NCI-H2171 treated with DMSO at 0.1 percent for 48 hours (cell line): Measurements from ENCODE around the gene ADAMTSL5.
"Not testable (repeated sequence)": the region's sequence is repeated elsewhere in the genome, so short reads cannot be mapped to it uniquely, and the experiment has no call there.

ENCODE experiments used
- DNase-seq: peaks from one replicate; lab custom pipeline; 2025; lab: John Stamatoyannopoulos, UW

The ADAMTSL5 gene

DNA sequence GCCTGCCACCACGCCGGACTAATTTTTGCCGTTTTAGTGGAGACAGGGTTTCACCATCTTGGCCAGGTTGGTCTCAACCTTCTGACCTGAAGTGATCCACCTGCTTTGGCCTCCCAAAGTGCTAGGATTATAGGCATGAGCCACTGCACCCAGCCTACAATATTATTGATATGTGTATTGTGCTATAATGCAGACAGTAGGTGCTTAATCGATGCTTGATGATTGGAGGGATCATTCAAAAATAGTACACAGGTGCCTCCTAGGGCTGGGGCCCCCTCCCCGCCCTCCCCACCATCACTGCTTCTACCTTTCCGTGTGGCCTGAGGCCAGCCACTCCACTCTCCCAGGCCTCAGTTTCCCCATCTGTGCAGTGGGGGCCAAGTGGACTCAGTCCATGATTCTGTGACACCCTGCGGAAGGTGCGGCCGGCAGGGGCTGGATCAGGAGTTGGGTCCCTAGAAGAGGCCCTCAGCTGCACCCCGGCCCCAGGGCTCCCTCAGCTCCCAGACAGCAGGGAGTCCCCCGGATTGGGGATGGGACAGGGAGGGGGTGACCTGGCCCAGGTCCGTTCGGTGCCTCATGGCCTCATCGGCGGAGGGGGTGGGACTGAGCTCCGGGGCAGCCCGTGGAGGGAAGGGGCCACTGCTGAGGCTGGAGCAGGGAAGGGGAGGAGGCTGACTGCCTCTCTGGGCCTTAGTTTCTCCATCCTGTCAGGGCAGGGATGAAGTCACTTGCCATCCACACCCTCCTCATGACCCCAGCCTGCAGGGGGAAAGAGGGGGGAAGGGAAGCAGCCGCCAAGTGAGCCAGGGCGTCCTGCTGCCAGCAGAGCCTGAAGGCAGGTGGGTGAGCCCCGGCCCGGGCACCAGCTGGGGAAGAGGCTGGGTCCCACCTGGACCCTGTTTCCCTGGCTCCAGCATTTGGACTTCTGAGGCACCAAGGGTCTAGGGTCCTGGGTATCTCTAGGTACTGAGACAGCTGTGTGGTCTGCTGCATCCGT lies 1.2 kb downstream of the ADAMTSL5 start:
- no peak for DNase-seq

DNA sequence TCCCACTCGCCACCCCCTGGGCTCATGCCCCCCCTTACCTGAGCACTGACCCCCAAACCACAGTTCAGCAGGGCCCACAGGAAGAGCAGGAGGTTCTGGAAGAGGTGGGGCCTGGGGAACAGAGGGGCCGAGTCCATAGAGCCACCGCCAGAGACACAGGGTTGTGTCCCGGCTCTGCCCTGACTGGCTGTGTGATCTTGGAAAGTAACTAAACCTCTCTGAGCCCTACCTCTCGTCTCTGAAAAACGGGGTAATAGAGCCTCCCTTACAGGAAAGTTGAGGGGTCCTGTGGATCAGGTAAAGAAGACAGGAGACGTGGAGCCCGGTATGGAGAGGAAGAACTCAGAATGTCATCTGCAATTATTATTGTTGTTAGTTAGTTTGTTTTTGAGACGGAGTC lies 2.0 kb downstream of the ADAMTSL5 start:
- DNase-seq = no peak

DNA sequence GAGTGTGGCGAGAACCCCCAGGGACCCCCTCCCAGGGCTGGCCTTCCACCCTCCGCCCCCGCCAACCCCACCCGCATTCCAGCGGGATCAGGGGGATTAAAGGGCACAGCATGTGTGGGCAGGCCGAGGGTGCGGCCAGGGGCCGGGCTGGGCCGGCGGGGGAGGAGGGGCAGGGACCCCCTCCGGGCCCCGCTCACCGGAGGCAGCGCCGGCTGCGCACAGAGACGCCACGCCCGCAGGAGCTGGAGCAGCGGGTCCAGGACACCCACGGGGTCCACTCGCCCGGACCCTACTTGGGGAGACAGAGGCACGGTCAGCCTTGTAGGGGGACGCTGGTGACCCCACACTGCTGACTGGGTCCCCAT lies 2.4 kb downstream of the ADAMTSL5 start:
- DNase-seq = no peak

DNA sequence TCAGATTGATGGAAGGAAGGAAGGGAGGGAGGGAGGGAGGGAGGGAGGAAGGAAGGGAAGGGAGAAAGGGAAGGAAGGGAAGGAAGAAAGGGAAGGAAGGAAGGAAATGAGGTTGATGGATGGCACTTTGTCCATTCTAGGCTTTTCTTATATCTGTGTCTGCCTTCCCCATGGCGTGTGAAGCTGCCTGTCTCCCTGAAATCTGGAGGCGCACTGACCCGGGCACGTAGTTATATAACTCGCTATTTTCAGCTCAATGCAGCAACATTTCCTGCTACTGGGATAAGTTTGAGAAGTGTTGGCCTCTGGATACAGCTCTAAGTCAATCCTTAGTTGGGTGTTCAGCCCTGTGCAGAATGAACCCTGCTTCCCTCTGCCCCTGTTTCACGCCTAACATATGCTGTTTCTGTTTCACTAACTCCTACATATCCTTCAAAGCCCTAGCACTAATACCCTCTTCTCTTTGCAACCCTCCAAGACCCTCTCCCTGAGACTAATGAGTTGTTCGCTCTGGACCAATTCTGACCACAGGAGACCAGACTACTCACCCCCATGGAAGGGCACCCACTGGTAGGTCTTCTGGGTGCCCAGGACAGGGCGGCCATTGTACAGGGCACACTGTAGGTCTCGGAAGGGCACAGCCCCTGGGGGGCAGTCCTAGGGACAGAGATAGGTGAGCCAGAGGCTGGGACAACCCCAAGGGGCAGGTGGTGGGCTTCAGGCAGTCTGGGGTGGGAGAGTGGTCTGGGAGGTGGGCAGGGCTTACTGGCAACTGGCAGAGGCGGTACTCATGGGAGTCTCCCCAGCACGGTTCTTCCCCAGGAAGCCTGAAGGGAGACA lies 3.0 kb downstream of the ADAMTSL5 start:
- DNase-seq = no peak

DNA sequence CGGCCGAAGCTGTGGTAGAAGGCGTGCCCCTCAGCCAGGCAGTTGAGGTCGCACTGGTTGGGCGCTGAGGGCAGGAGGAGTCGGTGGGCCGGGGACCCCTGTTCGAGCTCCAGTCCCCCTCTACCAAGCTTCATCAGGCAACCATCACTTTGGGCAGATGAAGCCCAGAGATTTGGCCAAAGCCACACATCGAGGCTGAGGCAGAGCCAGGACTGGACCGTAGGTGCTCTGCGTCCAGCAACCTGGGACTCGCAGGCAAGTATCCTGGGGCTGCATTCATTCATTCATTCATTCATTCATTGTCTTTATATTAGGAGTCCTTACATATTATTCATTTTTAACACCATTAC lies 4.3 kb downstream of the ADAMTSL5 start:
- no peak for DNase-seq

DNA sequence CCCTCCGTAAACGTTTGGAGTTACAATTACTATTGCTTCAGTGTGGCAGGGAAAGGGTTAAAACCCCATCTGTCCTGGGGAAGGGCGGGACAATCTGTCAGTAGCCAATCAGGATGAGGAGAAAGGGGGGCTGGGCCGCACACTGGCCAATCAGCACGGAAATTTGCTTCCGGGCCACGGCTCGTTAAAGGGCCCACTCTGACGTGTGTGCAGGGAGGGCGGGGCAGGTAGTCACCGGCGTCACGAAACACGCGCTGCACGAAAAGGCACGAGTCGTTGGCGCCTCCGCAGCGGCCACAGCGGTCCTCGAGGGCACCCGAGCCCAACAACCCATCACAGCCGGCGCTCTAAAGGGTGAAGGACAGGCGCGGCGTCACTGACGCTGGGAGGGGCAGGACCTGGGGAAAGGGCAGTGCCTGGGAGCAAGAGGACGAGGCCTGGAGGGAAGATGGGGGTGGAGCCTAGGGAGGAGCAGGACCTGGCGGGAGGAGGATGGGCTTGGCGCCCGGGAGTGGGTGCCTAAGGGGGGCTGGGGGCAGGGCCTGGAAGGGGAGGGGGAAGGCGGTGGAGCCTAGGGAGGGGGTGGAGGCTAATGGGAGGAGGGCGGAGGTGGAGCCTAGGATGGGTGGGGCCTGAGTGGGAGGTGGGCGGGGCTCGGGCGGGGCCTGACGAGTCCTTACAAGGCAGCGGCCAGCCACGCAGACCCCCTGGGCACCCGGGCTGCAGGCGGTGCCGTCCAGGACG lies 4.9 kb downstream of the ADAMTSL5 start:
- peak; percentile 93 for DNase-seq

DNA sequence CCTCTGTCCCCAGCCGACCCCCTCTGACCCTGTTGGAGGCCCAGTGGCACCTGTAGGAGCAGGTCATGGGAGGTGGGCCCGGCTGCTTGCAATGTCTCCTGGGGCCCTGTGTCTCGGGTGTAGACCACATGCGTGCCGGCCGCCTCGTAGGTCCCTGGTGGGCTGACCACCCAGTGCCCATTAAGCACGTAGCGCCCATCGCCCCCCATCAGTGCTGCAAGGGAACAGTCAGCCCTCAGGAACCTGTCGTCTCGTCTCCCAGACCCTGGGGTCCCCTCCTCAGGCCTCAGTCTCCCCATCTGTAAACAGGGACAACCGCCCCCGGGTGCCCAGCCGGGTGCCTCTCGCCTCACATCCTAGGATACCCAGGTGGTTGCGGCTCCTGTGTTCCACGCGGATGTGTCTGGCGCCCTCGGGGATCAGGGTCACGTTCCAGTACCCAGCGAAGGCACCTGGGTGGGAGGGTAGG lies 5.6 kb downstream of the ADAMTSL5 start:
- no peak for DNase-seq

DNA sequence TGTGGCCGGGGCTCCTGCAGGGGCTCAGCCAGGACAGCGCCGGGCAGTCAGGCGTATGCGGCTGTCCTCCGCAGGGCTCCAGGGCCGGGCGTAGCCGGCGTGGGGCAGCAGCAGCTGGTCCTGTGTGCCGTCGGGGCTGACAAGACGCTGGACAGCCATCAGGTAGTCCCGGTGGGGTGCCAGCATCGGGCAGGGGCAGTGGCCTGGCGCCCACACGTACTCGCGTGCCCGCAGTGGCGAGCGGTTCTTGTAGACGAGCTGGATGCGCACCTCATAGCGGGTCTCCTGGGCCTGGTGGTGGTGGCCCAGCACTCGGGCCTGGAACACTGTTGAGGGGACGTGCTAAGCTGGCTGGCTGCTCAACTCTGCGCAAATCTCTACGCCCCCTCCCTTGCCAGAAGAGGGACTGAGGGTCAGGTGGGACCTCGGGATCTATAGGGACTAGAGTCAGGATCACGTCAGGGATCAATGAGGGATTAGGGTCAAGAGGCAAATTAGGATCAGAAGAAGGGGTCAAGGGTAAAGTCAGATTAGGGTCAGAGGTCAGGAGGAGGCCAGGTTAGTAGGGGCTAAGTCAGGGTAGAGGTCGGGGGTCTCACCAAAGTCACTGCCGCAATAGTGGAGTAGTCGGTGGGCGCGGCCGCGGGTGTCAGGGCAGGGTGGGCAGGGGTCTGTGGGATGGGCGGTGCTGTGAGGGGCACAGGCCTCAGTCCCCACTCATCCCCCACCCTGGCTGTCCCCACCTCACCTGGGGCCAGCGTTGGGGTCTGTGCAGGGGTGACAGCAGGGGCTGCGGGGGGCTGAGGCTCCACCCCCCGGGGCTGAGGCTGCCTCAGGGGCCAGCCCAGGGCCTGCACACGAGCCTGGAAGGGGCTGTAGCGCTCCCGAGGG lies 6.6 kb downstream of the ADAMTSL5 start:
- DNase-seq = no peak

DNA sequence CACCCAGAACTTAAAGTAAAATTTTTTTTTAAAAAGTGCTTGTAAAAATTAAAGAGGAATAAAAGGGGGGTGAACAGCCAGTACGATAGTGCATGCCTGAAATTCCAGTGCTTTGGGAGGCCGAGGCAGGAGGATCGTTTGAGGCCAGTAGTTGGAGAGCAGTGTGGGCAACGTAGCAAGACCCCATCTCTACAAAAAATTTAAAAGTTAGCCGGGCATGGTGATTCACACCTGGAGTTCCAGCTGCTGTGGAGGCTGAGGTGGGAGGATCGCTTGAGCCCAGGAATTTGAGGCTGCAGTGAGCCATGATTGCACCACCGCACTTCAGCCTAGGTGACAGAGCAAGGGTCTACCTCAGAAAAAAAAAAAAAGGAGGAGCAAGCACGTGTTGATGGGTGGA lies 7.8 kb downstream of the ADAMTSL5 start:
- DNase-seq = no peak

DNA sequence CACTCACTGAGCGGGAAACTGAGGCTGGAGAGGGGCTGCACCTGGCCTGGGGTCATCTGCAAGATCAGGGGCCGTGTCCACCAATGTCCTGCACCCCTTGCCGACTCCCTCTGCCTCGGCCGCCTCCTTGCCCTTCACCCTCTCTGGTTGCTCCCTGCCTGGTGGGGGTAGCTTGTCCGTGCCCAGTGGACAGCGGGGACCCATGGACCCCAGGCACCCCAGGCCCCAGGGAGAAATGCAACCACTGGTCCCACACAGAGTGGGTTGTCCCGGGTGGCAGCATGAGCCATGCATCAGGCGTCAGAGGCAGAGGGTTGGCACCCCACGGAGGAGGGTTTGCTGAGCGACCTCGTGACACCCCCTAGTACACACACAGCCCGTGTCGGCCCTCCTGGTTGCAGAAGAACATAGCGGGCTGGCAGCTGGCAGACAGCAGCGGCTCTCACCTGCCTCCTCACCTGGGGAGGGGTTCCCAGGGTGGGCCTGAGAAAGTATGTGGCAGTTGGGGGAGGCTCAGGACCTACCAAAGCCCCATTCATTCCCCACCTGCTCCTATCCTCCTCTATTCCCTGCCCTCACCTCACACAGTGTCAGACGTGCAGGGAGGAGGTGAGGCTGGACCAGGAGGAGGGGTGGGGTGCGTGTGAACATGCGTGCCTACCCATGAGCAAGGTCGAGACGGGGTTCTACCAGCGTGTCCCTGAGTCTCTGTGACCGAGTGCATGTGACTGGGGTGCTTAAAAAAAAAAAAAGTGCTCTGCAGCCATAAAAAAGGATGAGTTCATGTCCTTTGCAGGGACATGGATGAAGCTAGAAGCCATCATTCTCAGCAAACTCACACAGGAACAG lies 8.7 kb downstream of the ADAMTSL5 start:
- no peak for DNase-seq

DNA sequence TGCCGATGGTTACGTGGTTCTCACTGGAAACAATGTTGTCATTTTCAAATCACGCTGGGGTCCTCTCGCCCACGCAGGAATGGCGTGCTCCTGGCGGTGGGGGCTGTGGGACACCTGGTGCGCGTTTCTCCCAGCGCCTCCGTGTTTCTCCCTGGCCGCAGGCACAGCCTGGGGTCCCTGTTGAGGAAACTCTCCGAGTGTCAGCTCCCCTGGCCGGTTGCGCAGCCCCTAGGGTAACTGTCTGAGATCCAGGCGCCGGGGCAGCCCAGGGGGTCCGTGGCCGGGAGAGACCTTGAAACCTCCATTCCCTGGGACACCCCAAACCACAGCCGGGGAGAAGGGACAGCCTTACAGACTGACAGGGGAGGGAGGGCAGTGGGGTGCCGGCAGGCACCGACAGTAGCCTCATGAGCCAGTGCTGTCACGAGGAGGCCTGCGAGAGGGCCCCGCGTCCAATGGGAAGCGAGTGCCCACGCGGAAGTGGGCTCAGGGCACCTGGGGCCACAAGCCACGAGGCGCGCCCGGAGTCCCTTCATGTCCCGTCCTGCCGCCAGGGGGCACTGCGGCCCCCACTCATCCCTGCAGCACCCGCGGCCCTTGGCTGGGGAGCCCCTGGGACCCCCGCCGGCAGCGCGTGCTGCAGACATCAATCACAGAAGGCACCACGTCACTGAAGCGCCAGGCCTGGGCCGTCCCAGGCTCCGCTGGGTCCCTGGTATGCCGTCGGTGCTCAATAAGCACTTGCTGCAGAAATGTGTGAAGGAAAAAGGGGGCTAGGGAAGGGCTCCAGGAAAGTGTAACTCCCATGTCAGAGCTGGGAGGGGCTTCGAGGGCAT lies 9.5 kb downstream of the ADAMTSL5 start:
- no peak for DNase-seq

DNA sequence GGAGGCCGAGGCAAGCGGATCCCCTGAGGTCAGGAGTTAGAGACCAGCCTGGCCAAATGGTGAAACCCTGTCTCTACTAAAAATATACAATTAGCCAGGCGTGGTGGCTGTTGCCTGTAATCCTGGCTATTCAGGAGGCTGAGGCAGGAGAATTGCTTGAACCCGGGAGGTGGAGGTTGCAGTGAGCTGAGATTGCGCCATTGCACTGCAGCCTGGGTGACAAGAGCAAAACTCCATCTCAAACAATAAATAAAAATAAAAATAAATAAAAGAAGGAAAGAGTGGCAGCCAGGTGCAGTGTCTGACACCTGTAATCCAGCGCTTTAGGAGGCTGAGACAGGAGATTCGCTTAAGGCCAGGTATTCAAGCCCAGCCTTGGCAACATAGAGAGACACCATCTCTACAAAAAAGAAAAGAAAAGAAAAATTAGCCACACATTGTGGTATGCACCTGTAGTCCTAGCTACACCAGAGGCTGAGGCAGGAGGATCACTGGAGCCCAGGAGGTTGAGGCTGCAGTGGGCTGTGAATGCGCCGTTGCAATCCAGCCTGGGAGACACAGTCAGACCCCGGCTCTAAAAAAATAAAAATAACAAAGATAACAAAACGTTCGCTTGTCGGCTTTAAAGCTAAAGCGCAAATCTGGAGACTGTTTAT lies 10.3 kb downstream of the ADAMTSL5 start:
- DNase-seq = no peak

DNA sequence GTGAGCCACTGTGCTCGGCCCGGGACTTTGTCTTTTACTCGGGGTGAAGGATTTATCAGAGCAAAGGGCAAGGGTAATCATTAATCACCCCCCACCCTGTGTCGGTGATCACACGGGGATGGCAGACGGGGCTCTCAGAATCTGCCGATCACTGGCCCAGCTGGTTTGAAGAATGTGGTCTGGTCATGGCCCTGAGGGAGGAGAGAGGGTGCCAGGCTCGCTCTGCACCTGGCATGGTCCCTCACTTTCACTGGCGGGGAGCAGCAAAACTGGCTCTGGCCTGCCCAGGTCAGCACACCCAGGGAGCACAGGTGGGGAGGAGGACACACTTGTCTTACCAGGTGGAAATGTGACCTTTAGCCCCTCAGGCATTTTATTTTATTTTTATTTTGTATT lies 11.6 kb downstream of the ADAMTSL5 start:
- DNase-seq = no peak

DNA sequence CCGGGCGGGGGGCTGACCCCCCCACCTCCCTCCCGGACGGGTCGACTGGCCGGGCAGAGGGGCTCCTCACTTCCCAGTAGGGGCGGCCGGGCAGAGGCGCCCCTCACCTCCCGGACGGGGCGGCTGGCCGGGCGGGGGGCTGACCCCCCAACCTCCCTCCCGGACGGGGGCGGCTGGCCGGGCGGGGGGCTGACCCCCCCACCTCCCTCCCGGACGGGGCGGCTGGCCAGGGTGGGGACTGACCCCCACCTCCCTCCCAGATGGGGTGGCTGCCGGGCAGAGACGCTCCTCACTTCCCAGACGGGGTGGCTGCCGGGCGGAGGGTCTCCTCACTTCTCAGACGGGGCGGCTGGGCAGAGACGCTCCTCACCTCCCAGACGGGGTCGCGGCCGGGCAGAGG lies 13.6 kb downstream of the ADAMTSL5 start:
- DNase-seq = not testable (repeated sequence)

DNA sequence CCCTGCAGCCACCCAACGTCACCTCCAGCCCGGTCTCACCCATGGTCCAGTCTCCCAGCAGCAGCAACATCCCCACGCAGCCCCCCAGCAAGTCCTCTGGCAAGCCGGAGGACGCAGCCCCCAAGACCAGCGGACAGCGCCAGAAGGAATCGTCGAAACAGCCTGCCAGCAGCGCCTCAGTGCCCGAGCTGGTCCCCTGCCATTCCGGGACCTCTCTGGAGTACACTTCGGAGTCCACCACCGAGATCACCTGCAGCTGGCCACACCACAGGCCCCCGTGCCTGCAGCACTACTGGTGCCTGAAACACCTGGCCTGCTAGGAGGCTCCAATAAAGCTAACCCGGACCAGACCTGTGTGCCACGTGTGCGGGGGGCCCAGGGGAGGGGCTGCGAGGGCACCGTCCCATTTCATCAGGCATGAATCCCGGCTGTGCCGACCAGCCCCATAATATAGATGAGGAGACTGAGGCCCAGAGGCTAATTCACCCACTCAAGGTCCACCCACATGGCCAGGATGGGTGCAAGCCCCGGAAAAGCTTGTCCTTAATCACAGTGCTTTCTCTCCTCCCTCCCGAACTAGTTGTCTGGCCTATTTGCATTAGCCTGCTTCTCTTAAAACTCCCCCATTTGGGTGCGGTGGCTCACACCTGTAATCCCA lies 15.1 kb downstream of the ADAMTSL5 start:
- DNase-seq = no peak

DNA sequence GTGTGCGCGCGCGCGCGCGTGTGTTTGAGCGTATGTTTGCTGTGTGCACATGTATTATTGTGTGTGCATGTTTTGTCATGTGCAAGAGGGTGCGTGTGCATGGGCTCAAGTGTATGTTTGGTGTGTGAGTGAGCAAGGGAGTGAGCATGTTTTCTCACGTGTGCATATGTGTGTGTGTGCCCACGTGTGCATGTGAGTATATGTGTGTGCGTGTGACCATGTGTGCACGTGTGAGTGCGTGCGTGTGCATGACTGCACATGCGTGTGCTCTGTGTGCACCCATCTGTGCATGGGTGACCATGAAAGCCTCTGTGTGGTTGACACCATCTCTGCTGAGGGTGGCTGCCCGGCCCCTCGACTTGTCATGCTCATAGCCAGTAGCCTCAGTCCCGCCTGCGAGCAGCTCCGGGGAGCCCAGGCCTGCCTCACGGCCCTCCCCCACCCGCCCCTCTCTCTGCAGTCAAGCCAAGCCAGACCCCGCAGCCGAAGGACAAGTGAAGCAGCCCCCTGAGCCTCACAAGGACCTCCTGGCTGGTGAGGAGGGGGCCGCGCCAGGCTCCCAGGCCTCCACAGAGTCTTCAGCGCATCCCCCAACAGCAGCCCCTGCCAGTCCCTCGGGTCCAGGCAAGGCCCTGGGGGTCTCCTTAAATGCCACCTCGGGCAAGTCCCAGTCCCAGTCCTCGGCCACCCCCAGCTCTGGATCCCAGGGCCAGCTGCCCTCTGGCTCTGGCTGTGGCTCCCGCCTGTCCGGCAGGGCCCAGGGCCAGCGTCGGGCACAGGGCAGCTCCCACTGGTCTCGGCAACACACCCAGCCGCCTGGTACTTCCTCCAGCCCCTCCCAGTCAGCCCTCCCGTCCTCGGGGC lies 15.9 kb downstream of the ADAMTSL5 start:
- DNase-seq = no peak
